NB4 (cell line): ENCODE results near the gene PCGF3.

Source experiments
- DNase-seq: peaks from one replicate; pipeline ENCODE4 v3.0.0; 2010; ENCODE audit warnings: low read depth
- H3K4me3 ChIP-seq: one replicate; pipeline ENCODE4 v1.5.1; 2011; ENCODE audit warnings: mild to moderate bottlenecking, low read depth, low read length, moderate library complexity
- MYC ChIP-seq: IDR thresholded peaks from 2 replicates; pipeline ENCODE4 v1.6.1; 2011; ENCODE audit warnings: low read depth, low read length
- POLR2A ChIP-seq: IDR thresholded peaks from 2 replicates; pipeline ENCODE4 v1.6.1; 2011; ENCODE audit warnings: mild to moderate bottlenecking; ENCODE audit not compliant: insufficient read length; ENCODE audit errors: extremely low read depth
- TF ChIP-seq, protein P1 (sequence below): IDR thresholded peaks from one replicate; pipeline ENCODE4 v1.5.1; 2012; ENCODE audit warnings: low read depth, low read length
- TF ChIP-seq, protein P2 (sequence below): IDR thresholded peaks from 2 replicates; pipeline ENCODE4 v1.6.1; 2011; ENCODE audit warnings: low read depth, low read length

Gene PCGF3

DNA sequence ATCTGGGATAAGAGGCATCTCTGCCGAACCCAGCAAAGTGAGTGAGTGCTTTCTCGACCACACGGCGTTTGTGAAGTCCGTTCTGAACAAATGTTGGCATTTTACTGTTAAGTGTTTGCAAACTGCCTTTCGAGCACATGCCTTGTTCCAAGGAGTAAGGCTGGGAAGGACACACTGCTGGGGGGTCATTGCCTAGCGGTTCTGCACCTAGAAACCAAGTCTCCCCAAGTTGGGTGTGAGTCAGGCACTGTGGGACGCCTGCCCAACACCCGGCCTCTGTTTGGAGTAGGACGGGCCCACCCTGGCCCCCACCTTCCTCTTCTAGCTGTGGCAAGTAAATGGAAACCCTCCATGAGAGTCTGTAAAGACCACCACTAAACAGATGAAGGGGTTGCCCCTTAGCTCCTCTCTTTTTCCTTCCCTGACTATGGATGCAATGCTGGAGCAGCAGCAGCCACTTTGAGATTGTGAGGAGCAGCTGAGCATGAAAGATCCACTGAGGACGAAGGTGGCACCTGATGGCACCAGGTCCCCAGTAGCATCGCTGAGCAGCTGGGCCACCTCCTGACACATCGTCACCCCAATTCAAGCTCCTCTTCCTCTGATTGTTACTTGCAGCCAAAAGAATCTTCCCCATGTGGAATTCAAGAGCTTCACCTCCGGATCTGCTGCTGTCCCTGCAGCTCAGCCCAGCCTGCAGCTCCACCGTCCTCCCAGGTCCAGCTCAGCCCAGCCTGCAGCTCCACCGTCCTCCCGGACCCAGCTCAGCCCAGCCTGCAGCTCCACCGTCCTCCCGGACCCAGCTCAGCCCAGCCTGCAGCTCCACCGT, 114.0 kb downstream of the PCGF3 start:
- no peak overlapping the region for H3K4me3 ChIP-seq
- DNase-seq, result no peak
- no peak for TF ChIP-seq MYC
- no peak for TF ChIP-seq POLR2A
- TF ChIP-seq, protein P1, sequence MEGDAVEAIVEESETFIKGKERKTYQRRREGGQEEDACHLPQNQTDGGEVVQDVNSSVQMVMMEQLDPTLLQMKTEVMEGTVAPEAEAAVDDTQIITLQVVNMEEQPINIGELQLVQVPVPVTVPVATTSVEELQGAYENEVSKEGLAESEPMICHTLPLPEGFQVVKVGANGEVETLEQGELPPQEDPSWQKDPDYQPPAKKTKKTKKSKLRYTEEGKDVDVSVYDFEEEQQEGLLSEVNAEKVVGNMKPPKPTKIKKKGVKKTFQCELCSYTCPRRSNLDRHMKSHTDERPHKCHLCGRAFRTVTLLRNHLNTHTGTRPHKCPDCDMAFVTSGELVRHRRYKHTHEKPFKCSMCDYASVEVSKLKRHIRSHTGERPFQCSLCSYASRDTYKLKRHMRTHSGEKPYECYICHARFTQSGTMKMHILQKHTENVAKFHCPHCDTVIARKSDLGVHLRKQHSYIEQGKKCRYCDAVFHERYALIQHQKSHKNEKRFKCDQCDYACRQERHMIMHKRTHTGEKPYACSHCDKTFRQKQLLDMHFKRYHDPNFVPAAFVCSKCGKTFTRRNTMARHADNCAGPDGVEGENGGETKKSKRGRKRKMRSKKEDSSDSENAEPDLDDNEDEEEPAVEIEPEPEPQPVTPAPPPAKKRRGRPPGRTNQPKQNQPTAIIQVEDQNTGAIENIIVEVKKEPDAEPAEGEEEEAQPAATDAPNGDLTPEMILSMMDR, result no peak
- TF ChIP-seq, protein P2, sequence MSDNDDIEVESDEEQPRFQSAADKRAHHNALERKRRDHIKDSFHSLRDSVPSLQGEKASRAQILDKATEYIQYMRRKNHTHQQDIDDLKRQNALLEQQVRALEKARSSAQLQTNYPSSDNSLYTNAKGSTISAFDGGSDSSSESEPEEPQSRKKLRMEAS, result no peak
